ENCODE results near the gene CDH22. TPM values are rescaled to one million over a fixed set of nuclear protein-coding genes. Genes with fewer than 3 reads are reported as not detected.

CDH22 gene
- total RNA-seq, 1 experiment from 2014 or later: not detected

- CTCF ChIA-PET: no interaction called here
- intact Hi-C loops (cut with micrococcal nuclease; ENCODE audit: unreplicated experiment): no loop called here
- Histone ChIP-seq H3K9me3 (ENCODE audit: control insufficient read depth, insufficient read depth, low read depth, low read length) (no peaks in the 10 kb centered on the region), H3K4me3 (ENCODE audit: low read depth in 2 of 2, low read length in 2 of 2) (no peak overlapping the region), H3K27ac (ENCODE audit: low read length) (no peak overlapping the region), H3K4me1 (ENCODE audit: control insufficient read depth, insufficient read depth, low read length) (no peaks in the 10 kb centered on the region), H3K27me3 (ENCODE audit: control insufficient read depth, insufficient read depth, low read length) (peaks cover 24% of the 10 kb centered on the region), H3K36me3 (ENCODE audit: control insufficient read depth, insufficient read depth, low read length) (no peaks in the 10 kb centered on the region)
- in situ Hi-C loops (cut with HindIII; ENCODE audit: low pct_unique_long_range_greater_than_20kb, low sequenced_read_pairs): no loop called here
- TF ChIP-seq CTCF (IDR thresholded peaks at IDR 0.05) (no peak), SIN3A (IDR thresholded peaks at IDR 0.05; ENCODE audit: borderline replicate concordance, insufficient read depth, low read depth, low read length) (no peak), REST (IDR thresholded peaks at IDR 0.05; ENCODE audit: insufficient read depth in 1 of 2, low read depth in 2 of 2, low read length in 1 of 2) (no peak), POLR2AphosphoS5 (IDR thresholded peaks at IDR 0.05; ENCODE audit: low read depth, low read length) (no peak), TCF7L2 (IDR thresholded peaks at IDR 0.05; ENCODE audit: low read depth, low read length) (no peak)
- ATAC-seq (no peak), DNase-seq (ENCODE audit: low read depth, low spot score) (no peak)
- no TSS peak for BruUV-seq (replicated peaks)
- POLR2A ChIA-PET: no interaction called here
These were observed 135.2 kb downstream of the CDH22 start for GRCh38 chr20:46172961-46173536.

GRCh38 chr20:46172455-46172854 lies 135.8 kb downstream of the CDH22 start:
- TF ChIP-seq POLR2AphosphoS5 (IDR thresholded peaks at IDR 0.05; ENCODE audit: low read depth, low read length) (no peak), SIN3A (IDR thresholded peaks at IDR 0.05; ENCODE audit: borderline replicate concordance, insufficient read depth, low read depth, low read length) (no peak), CTCF (IDR thresholded peaks at IDR 0.05) (no peak), TCF7L2 (IDR thresholded peaks at IDR 0.05; ENCODE audit: low read depth, low read length) (no peak), REST (IDR thresholded peaks at IDR 0.05; ENCODE audit: insufficient read depth in 1 of 2, low read depth in 2 of 2, low read length in 1 of 2) (no peak)
- ATAC-seq: no peak
- Histone ChIP-seq H3K27me3 (ENCODE audit: control insufficient read depth, insufficient read depth, low read length) (peaks cover 24% of the 10 kb centered on the region), H3K4me1 (ENCODE audit: control insufficient read depth, insufficient read depth, low read length) (no peaks in the 10 kb centered on the region), H3K27ac (ENCODE audit: low read length) (no peak overlapping the region), H3K9me3 (ENCODE audit: control insufficient read depth, insufficient read depth, low read depth, low read length) (no peaks in the 10 kb centered on the region), H3K4me3 (ENCODE audit: low read depth in 2 of 2, low read length in 2 of 2) (no peak overlapping the region), H3K36me3 (ENCODE audit: control insufficient read depth, insufficient read depth, low read length) (no peaks in the 10 kb centered on the region)
- ChIA-PET POLR2A (no interaction called here), CTCF (no interaction called here)
- in situ Hi-C loops (cut with HindIII; ENCODE audit: low pct_unique_long_range_greater_than_20kb, low sequenced_read_pairs) (no loop called here), intact Hi-C loops (cut with micrococcal nuclease; ENCODE audit: unreplicated experiment) (no loop called here)
- no TSS peak for BruUV-seq (replicated peaks)
- no peak for DNase-seq (ENCODE audit: low read depth, low spot score)
